C1 segment of cervical spinal cord (tissue), 14 donors: Measurements from ENCODE around the gene CASP5.
"Not testable (repeated sequence)": the region's sequence is repeated elsewhere in the genome, so short reads cannot be mapped to it uniquely, and the experiment has no call there.

Experiments
- DNase-seq, 14 donors: peaks; one replicate each; lab custom pipeline; 2025; lab: John Stamatoyannopoulos, UW

CASP5 gene

DNA sequence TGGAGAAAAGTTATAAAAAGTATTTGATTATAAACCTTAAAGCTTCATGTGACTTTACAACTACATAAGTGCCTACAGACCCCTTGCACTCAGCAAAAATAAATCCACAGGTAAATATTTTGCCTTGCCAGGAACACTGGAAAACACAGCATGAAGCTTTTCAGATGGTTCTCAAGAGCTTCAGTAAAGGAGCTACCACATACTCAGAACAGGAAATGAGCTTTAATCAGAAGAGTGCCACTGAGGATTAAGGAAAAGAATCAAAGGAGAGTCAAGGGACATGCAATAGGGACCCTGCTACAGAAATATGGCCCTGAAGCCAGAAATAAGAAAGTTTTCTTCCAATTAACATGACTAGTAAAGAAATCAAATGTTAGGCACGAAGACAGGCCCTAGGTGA is 10.8 kb upstream of the CASP5 start:
- no peak for DNase-seq

DNA sequence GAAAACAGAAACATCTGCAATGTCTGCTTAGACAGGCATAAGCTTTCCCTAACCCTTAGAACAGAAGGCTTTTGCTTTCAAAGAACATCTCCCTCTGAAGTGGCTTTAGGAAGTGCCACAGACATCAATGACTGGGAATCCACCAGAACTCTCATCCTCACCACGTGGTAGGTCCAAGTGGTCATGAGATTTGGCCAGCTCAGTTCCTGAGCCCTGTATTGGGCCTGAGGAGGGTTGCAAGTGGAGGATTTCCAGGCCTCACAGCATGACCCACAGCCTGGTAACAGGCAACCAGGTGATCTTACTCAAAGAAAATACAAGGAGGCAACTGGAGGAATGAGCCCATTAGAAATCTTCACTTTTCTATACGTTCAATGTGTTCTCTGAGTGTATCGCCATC is 10.4 kb upstream of the CASP5 start:
- DNase-seq = peak in 1 of 14 donors; percentile 14

DNA sequence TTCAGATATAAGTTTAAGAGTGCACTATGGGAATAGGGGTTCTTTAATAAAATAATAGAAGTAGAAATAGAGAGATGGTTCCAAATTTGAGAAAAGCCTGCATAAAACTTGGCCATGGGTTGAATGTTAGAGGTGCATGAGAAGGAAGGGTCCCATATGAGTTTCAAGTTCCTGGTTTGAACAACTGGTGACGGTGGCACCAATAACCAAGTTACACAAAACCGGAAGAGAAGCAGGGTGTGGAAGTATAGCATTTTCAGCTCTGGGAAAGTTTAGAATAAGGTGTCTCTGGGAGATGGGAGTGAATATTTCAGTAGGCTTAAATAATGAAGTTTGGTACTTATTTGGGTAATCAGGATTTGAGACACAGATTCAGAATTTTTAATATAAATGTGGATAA is 9.5 kb upstream of the CASP5 start:
- DNase-seq = no peak

DNA sequence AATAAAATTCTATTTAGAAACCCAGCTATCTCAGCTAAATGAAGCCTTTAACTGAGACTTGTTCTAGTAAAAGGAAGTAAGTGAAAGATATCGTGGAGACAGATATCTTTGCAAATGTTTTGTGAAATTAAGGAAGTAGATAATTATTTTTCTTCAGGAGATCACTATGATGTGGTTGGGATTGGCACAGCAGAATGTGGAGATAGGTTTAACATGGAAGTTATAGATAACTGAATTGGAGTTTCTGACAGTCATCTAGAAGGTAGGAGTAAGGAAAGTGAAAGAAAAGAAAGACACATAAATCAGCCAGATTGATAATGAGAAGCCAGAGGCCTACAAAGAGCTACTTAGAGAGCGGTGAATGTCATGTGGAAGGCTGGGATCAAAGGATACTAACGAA is 4.7 kb upstream of the CASP5 start:
- no peak for DNase-seq

DNA sequence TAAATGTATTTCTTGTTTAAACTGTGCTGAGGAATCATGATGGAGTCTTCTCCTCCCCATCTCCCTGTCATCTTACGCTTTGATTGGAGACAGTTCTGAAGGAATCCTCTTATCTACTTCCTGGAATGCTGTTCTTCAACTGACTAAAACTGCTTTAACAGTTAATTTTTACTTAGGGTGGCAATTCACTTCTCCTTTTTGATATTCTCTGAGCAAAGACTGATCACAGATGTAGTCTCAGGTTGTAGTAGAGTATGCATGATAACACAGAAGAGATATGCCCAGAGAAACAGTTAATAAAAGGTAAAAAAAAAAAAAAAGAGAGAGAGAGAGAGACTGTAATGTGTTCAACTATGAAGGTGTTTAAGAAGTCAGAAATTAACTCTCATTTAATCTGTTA is 1.4 kb upstream of the CASP5 start:
- no peak for DNase-seq

DNA sequence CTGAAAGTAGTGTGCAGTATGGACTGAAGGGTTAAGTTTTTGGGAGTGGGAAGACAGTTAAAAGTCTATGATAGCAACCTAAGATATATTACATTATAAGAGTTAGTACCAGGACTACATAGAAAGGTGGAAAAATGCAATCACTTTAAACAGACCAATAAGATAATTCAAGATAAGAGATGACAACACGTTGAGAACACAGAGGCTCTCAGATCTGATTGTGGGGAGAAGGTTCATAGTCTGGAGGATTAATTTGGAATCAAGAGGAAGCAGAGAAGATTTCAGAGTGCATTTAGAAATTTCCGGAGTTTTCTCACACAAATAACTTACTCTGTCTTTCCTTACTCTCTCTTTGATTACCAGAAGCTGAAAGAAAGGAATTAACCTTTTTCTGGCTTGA is 441 bp downstream of the CASP5 start:
- DNase-seq = no peak

DNA sequence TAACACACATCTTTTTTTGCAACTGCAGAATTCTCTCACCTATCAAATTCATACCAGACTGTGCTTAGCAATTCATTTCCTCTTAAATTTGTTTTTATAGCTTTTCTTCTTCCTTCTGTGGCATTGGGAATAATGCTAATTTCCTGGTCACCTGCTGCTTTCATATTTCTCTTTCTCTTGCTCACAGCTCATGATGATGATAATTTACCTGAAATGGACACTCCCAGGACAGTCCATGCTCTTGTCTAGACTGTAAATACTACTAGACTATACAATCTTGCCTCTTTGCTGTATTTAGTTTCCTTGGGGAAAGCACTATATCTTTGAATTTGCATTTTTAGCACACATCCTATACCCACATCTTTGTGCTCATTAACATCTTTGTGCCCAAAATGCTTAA is 15.5 kb downstream of the CASP5 start:
- DNase-seq = no peak

DNA sequence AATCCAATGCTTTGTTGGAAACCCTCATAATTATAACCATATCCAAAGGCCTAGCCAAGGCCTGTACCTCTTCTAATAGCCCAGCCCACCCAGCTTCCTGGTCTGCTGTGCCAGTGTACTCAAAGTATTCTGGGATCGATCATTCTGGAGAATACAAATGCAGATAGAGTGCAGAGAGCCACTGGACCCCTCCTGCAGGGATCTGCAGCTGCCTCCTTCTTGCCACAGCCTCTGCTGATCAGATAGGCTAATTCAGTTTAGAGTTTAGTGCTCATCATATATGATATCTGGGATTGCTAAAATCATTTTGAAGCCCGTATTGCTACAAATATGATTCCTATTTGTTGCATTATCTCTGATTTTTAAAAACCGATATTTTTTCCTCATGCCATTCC is 17.5 kb downstream of the CASP5 start:
- no peak for DNase-seq

DNA sequence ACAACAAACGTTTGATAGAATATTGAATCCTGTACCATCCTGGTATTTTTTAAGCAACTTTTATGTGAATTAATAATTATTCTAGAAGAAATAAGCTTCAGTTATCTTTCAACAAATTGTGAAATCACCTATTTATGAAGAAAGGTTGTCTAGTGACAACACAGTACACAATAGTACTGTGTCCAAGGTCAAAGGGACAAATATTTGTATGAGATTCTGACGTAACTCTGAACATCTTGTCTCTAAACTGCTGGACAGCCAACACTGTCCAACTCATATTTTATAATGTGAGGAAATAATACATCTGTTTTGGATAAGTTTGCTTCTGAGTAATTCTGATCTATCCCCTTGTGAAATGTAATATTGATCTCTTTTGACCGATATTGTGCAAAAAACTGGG is 18.9 kb downstream of the CASP5 start:
- DNase-seq = no peak

DNA sequence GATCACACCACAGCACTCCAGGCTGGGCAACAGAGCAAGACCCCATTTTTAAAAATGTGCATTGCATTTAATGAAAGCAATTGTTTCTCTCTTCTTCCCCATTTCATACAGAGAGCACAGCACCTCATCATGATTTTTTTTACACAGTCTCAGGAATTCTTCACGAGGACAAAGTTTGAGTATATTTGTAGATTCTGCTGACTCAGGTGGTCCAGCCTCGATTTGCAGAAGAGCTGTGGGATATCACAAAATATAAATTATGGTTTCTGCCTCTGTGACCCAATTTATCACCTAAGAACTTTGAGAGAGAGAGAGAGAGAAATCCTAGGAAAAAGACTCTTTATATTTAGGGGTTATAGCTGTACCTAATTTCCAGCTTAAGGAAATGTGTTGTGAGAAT is 19.8 kb downstream of the CASP5 start:
- no peak for DNase-seq

DNA sequence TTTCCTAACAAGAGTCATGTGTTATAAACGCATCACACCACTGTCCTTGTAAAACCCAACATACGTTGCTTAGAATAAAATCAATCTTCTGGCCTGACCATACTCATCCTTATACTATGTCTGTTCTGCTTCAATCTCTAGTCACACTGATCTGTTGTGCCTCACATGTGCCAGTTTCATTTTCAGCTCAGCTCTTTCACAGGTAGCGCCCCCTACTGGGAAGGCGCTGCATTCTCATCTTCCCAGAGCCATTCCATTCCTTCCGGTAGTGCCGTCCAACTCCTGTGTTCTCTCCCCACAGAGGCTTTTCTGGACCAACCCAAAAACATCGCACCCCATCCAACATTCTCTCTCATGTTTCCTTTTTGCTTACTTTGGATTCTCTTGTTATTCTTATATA is 22.2 kb downstream of the CASP5 start:
- peak in 2 of 14 donors; percentile 1 to 10 for DNase-seq

DNA sequence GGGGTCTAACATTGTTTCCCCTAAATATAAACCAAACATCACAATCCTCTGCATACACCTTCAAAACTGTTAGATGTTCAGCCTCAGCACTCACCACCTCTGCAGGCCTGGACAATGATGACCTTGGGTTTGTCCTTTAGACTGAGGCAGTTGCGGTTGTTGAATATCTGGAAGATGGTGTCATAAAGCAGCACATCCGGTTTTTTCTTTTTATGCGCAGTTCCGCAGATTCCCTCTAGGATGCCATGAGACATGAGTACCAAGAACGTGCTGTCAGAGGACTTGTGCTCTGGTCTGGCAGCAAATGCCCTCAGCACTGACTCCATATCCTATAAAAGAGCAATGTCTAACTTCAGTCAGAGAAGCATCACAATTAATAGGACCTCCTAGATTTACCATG is 22.8 kb downstream of the CASP5 start:
- no peak for DNase-seq

DNA sequence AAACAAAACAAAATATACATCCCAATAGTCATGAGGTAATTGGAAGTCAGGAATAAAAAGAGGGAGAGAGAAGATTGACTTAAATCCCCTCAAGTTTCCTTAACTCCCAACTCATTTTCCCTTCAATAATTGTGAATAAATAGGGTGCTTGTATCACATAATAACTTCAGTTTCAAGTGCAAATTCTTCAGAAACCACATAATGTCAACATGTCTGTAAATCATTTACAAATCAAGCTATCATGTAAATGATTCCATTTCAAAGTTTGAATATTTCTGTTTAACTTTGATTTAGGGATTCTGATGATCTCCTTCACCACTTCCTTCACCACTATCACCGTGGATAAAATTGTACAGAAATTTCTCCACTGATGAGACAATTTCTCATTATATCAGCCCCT is 23.2 kb downstream of the CASP5 start:
- DNase-seq = no peak

DNA sequence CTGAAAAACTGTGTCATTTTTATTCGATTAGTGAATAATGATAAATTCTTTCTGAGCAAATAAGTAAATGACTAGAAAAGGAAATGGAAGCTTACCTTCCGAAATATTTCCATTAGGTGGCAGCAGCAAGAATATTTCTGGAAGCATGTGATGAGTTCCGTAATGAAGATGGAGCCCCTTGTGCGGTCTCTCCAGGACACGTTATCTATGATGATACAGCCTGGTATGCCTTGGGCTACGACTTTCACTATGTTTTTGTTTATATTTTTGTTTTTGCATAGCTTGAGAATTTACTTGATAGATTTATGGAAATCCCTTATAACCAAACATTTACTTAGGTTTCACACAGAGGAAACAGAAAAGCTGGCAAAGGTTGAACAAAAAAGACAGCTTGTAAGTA is 25.7 kb downstream of the CASP5 start:
- DNase-seq = no peak

DNA sequence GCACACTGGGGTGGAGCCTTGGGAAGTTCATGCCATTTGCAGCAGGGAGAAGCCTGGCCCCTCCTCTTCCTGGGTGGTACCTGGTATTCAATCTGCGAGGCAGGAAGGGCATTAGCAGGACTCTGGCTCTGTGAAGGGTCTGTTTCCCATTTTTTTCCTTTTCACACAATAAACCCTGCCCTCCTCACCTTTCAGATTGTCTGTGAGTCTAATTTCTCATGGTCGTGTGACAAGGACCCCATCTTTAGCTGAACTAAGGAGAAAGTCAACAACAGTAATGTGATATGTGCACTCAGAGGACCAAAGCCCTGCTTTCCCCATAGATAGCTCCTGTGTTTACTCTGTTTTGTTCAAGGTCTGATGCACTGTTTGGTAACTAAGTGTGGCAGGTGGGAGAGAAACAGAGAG is 28.0 kb downstream of the CASP5 start:
- no peak for DNase-seq

DNA sequence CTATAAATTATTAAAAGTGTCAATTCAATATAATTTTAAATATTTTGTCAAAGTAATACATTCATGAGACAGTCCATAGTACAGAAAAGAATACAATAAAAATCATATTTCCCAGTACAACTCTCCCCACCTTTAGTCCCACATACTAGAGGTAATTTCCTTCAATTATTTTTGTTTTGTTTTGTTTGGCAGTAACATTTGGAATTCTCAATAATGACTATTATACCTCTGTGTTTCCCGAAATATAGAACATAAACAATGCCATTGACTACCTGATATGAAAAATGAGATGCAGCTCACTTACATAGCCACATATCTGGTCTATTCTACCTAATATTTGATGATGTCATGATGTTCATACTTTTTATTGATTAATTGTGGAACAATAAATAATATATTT is 30.2 kb downstream of the CASP5 start:
- DNase-seq = no peak

DNA sequence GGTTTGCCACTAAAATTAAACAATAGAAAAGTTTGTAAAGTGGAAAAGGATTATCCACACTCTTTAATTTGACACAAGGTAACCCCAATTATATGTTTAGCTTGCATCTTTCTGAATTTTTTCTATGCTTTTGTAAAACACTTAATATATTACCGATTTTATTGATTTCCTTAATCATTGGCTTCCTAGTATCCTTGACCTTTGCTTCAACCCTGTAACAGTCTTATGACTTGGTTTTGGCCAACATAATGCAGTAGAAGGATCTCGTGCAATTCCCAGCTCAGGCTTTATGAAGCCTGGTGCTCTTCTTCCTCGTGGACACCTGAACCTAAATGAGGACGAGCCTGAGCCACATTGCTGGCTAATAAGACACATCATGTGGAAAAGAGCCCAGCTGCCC is 31.0 kb downstream of the CASP5 start:
- no peak for DNase-seq

DNA sequence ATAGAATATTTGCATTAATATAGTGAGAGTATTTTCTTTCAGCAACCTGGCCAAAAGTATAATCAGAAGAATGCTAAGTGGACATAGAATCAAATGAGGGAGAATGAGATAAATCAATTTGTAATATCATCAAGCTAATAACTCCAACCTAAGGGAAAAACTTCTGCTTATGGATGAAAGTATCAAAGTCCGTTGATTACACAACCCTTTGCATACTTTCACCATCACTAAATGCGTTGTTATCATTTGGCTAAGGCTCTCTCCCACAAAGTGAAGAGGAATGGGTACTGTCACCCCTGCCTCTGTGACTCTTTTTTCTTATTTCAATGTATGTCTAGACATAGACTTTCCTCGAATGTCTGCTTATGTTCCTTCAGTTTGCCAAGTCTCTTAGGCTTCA is 38.2 kb downstream of the CASP5 start:
- DNase-seq = no peak

DNA sequence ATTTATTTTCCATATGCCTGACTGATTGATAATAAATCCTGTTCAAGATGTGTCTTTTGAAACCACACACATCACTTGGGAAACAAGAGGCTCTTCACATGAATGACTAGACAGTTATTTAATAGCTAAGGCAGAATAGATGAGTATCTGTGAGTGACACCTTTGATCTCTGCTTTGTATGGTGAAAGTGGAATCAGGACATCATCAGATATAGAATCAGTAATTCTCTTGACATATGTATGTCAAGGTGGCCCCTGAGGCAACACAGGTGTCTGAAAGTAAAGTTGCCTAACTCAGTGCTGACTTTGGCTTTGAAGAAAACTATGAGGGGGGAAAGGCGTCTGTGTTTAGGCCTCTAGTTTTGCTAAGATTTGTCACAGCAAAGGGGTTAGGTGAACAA is 43.1 kb downstream of the CASP5 start:
- DNase-seq = no peak

DNA sequence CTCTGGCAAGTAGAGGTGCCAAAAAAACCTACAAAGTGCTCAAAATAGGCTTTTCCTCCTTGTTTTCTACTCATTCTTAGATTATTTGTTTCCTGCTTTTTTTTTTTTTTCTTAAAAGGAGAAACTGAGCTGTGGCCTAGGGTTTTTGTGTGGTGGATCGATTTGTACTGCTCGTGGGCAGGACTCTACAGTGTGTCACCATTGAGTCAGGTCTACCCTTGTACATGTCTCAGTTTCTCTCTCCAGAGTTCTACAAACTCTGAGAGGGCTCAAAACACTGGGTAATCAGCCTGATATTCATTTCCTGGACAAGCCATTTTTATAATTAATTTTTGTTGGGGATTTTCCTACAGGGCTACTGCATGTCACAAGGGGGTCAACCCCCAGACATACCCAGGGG is 49.4 kb downstream of the CASP5 start:
- DNase-seq = no peak

DNA sequence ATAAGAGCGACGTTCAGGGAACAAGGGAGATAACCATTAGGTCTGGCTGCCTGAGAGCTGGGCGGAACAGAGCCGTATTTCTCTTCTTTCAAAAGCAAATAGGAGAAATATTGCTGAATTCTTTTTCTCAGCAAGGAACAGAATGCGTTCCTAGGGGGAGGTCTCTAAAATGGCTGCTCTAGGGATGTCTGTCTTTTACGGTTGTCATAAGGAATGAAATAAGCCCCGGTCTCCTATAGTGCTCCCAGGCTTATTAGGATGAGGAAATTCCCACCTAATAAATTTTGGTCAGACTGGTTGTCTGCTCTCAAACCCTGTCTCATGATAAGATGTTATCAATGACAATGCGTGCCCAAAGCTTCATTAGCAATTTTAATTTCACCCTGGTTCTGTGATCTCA is 50.0 kb downstream of the CASP5 start:
- not testable (repeated sequence) for DNase-seq

DNA sequence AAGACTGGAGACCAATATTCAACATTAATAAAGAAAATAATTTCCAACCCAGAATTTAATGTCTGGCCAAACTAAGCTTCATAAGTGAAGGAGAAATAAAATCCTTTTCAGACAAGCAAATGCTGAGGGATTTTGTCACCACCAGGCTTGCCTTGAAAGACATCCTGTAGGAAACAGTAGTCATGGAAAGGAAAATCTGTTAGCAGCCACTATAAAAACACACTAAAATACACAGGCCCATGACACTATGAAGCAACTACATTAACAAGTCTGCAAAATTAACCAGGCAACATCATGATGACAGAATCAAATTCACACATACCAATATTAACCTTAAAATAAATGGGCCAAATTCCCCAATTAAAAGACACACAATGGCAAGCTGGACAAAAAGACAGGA is 52.2 kb downstream of the CASP5 start:
- DNase-seq = no peak

DNA sequence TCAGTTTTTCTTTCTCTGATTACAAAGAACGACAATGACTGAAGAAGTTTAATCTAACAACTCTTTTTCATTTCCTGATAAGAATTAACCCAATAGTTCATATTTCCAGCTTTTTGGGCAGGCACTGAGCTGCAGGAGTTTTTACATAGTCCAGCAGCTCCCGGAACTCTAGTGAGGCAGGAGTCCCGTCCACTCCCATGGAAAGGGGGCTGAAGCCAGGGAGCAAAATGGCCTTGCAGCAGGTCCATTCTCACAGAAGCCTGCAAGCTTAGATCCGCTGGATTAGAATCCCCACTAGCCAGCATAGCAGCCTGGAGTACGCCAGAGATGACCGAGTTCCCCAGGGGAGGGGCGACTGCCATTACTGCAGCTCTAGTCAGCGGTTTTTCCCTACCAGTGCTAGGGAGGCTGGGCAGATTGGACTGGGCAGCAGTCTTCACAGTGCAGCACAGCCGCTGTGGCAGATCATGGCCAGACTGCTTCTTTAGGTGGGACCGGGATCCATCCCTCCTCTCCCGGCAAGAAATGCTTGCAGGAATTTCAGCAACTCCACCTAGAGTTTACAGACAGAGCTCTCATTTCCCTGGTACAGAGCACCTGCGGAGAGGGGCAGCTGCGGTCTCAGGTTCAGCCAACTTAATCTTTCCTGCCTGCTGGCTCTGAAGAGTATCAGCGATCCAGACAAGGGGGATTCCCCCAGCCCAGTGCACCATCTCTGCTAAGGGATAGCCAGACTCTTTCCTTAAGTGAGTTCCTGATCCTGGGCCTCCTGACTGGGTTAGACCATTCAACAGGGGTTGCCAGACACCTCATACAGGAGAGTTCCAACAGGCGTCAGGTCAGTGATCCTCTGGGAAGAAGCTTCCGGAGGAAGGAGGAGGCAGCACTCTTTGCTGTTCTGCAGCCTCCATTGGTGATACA is 53.9 kb downstream of the CASP5 start:
- peak in 2 of 14 donors; percentile 1 for DNase-seq

DNA sequence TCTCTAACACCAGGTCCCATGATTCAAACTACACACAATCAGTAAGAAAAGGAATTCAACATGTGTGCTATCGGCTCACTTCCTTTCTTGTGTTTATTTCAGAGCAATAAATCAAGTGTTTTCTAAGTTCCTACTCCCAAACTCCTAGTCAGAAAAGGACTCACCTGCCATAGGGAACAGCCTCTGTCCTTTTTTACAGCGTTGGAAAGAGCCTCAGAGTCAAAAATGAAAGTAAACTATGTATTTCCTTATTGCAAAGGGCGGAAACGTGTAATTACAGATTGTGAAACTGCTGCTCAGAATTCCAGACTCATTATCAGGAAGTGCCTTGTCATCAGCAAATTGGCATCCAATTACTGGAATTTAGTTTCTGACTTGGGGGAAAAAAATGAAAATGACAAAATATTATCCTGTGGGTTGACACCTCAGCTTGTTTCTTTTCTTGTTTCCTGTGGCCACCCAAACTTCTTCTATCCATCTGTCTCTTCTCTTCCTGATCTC is 54.6 kb downstream of the CASP5 start, which contains the start of gene CASP4:
TSS of gene CASP4 (minus strand) at position 220 of the 501 bp plus-strand sequence. CDS start at position 171, 49 bp downstream.
- peak in 1 of 14 donors; percentile 3 for DNase-seq
